ENCODE measurements around the gene SMAD5. TPM values are rescaled to one million over a fixed set of nuclear protein-coding genes. Genes with fewer than 3 reads are reported as not detected.

Gene SMAD5
- total and polyA plus RNA-seq, 2 of the 13 experiments (the other 11 are each of a cell fraction or from before 2014, with no cell fraction given), result 27.2 to 48.5 TPM

DNA sequence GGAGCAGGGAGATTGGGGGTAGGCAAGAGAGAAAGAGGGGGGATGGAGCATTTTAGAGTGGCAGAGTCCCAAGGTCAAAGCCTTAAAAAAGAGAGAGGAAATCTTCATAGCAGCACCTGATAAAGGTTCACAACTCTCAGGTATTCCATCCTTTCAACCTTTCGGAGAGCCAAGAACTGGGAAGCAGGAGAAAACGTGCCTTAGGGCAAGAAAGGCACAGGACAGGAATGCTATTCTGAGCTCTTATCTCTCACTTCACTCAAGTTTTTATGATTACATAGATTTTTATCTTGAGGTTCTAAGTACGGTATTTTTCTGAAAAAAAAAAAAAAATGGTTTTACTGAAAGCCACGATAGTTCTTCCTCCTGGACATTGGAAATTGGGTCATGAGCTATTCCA lies 34.5 kb upstream of the SMAD5 start:
- CTCF ChIA-PET (ENCODE audit: low intra/inter-chr PET ratio, low total read pairs), result no interaction called here
- no peak for ATAC-seq
- Histone ChIP-seq H3K4me1 (ENCODE audit: insufficient read depth, low read length) (peaks cover 41% of the 10 kb centered on the region), H4K20me1 (ENCODE audit: insufficient read depth, low read length) (no peaks in the 10 kb centered on the region), H3K36me3 (replicated peaks in 1 of 2; ENCODE audit: control insufficient read depth in 1 of 2, insufficient read depth in 2 of 2, low read length in 2 of 2) (no peaks in the 10 kb centered on the region), H3K4me3 (replicated peaks in 1 of 3; ENCODE audit: insufficient read depth in 1 of 3, low read depth in 2 of 3, low read length in 3 of 3) (no peak overlapping the region), H3K79me2 (ENCODE audit: insufficient read depth, low read length) (no peaks in the 10 kb centered on the region), H3K9me3 (ENCODE audit: low read length) (no peaks in the 10 kb centered on the region), H3K27ac (ENCODE audit: extremely low read length, insufficient read depth, low read length) (no peak overlapping the region), H3K27me3 (ENCODE audit: control insufficient read depth in 1 of 2, insufficient read depth in 2 of 2, low read length in 2 of 2) (no peaks in the 10 kb centered on the region), H2AFZ (ENCODE audit: low read length) (no peak overlapping the region), H3K9ac (ENCODE audit: insufficient read depth, low read depth, low read length) (no peak overlapping the region), H3K4me2 (ENCODE audit: low read depth, low read length) (no peak overlapping the region)
- DNase-seq (ENCODE audit: low spot score), result no peak
- no TSS peak for BruUV-seq (replicated peaks)
- WGBS (ENCODE audit: low lambda C conversion rate), result 75% methylated on average over 4 of the region's 4 CpGs
- no peak for FAIRE-seq
- intact Hi-C loops (cut with micrococcal nuclease; ENCODE audit: unreplicated experiment), result no loop called here
- POLR2A ChIA-PET, result no interaction called here
- in situ Hi-C loops (cut with HindIII; ENCODE audit: extremely low pct_ligation_motif_present, low pct_unique_long_range_greater_than_20kb), result no loop called here
- TF ChIP-seq EED (CRISPR knock-in tag; IDR thresholded peaks at IDR 0.05), result no peak
- no peak for TF ChIP-seq CBFB (CRISPR knock-in tag; IDR thresholded peaks at IDR 0.05)
- no peak for TF ChIP-seq ZNF275 (CRISPR knock-in tag; IDR thresholded peaks at IDR 0.05; ENCODE audit: borderline replicate concordance)
- TF ChIP-seq, protein P1, sequence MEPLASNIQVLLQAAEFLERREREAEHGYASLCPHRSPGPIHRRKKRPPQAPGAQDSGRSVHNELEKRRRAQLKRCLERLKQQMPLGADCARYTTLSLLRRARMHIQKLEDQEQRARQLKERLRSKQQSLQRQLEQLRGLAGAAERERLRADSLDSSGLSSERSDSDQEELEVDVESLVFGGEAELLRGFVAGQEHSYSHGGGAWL (CRISPR knock-in tag; IDR thresholded peaks at IDR 0.05), result no peak
- no peak for TF ChIP-seq REPIN1 (CRISPR knock-in tag; IDR thresholded peaks at IDR 0.05; ENCODE audit: borderline replicate concordance, low read depth)
- TF ChIP-seq ZNF407 (CRISPR knock-in tag; IDR thresholded peaks at IDR 0.05; ENCODE audit: not compliant biosample characterization), result no peak
- no peak for TF ChIP-seq MTA3 (CRISPR knock-in tag; IDR thresholded peaks at IDR 0.05)
- TF ChIP-seq PAX8 (CRISPR knock-in tag; IDR thresholded peaks at IDR 0.05; ENCODE audit: borderline replicate concordance), result no peak
- TF ChIP-seq ZNF616 (CRISPR knock-in tag; IDR thresholded peaks at IDR 0.05; ENCODE audit: low read depth), result no peak
- no peak for TF ChIP-seq TMF1 (CRISPR knock-in tag; IDR thresholded peaks at IDR 0.05; ENCODE audit: low read depth)
- no peak for TF ChIP-seq YEATS4 (CRISPR knock-in tag; IDR thresholded peaks at IDR 0.05; ENCODE audit: borderline replicate concordance)
- TF ChIP-seq, protein P2, sequence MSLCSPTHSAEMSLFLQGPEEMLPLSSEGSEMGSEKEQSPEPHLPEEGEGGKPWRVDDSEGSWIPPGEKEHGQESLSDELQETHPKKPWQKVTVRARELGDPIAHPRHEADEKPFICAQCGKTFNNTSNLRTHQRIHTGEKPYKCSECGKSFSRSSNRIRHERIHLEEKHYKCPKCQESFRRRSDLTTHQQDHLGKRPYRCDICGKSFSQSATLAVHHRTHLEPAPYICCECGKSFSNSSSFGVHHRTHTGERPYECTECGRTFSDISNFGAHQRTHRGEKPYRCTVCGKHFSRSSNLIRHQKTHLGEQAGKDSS (CRISPR knock-in tag; IDR thresholded peaks at IDR 0.05; ENCODE audit: borderline replicate concordance, low read depth), result no peak

Data from HepG2 (cell line).